CD4-positive, alpha-beta T cell treated with Interleukin-12 subunit alpha and Interleukin-12 subunit beta, for 1 hour (primary cell): ENCODE data around the gene MGLL.
"Not testable (repeated sequence)": the region's sequence is repeated elsewhere in the genome, so short reads cannot be mapped to it uniquely, and the experiment has no call there.

Experiments
- DNase-seq: peaks from one replicate; pipeline ENCODE4 v3.0.0-alpha.2; 2020

The MGLL gene

DNA sequence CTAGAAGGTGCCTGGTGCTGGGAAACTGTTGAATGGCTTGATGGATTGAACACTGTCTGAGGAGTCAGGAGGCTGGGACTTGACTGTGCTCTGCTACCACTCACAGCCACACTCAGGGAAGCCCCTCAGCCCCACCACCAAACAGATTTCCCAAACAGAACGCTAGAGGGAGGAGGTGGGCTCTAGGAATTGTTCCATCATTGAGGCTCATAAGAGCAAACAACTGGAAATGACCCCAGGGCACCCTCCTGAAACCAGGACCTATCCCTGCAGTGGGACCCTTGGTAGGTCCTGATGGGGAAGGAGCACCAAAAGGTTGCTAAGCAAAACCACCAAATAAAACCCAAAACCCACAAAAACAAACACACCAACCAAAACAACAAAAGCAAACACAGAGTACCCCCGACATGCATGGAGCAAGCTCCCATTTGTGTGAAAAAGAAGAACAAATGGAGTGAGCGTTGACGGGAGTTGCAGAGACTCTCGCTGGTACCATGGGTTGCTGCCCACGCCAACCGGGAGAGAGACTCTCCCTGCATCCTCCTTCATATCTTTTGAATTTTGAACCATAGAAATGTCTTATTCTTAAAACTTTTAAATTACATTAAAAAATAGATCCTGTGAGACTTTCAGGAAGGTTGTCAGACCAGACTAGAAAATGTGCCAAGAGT is 103.9 kb downstream of the MGLL start:
- DNase-seq: no peak

DNA sequence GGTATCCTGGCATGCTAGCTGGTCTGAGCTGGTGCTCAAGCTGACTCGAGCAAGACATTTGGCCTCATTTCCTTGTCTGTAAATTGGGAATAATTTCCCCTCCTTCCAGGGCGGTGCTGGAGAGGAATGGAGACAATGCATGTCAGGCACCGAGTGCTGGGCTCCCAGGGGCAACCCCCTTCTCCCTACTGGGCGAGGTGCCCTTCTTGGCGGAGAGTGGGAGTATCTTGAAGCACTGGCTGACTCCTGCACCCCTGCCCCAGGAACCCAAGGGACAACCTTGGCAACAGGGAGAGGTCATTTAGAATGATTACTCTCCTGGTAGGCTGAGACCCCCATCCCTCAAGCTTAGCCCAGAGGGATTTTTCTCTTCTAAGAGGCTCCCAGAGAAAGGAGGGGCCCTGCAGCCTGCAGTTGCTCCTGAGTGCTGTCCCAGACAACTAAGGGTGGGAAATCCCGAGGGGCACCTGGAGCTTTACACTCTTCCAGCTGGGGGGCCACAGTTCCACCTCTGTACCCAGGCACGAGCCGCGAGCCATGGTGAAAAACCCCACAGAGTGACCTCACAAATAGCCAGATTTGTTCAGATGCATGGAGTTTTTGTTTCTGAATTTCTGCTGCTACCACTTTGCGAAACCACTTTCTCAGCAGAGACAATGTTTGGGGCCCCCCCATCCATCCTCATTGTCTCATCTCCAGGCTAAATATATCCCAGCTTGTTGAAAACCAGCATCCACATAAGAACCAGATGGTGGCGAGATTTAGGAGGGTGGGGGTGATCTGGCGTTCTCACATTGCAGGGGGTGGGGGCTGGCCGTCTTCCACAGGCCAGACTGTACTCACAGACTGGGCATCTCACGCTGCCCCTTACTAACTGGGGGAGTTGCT is 104.7 kb downstream of the MGLL start:
- no peak for DNase-seq

DNA sequence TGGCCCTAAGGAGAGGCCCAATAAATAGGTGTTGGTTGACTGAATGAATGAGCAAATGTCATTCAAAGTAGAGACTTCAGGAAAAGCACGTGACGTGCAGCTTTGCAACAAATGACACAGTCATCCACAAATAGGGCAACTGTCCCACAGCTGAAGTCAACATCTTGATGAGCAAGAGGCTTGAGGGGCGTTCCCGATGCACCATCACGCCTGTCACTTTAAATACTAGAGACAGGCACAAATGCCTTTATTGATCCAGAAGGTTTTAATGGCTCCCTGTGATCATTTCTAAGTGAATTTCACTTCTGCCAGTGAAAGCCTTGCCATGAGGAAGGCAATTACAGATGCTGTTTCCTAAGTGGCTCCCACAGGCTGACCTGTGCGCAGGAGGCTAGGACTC is 105.9 kb downstream of the MGLL start:
- no peak for DNase-seq

DNA sequence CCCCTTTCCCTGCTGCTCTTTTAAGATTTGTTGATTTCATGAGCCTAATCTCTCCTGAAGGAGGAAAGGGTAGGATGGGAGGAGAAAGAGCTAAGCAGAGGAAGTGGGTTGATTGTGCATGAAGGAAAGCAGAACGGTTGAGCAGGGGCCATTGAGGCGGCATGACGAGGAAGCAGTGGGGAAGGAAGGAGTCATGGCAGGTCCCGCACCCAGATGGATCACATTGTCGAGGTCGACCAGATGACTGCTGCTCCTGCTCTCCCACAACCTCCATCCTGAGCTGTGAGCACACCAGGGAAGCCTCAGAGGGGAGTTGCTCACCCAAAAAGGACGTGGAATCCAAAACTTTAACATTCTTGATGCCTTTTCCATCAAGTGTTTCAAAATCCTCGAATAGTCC is 106.8 kb downstream of the MGLL start:
- no peak for DNase-seq

DNA sequence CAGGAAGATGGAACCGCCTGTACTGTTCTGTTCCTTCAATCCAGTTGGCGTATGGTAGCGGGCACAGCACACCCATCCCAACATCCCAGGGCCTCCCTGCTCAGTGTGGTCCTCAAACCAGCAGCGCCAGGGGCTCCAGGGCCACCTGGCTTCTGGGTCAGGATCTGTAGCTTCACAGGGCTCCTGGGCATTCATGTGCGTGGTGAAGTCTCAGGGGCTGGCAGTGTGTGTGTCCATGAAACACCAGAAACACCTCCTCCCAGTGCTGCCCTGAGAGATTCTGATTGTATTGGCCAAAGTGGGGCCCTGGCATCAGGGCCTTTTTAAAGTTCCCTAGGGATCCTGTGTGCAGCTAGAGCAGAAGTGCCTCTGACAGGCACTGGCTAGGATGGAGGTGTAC is 107.4 kb downstream of the MGLL start:
- DNase-seq: no peak

DNA sequence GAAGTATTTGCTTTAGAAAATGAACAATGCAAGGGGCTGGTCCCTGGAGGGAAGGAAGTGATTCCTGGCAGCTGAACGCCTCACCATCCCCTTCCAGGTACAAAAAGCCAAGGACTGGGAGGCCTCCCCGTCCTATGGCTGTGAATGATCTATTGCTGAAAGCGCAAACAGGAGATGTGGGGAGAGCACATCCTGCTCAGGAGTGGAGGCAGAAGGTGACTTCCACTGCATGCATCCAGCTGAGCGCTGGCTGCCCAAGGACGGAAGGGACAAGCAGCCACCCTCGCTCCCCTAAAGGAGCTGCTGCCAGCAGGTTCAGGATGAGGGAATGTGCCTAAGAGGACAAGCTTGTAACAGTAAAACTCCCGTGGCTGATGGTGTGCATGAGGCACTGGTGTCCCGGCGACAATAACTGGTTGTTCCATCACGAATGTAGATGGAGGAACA is 108.2 kb downstream of the MGLL start:
- no peak for DNase-seq

DNA sequence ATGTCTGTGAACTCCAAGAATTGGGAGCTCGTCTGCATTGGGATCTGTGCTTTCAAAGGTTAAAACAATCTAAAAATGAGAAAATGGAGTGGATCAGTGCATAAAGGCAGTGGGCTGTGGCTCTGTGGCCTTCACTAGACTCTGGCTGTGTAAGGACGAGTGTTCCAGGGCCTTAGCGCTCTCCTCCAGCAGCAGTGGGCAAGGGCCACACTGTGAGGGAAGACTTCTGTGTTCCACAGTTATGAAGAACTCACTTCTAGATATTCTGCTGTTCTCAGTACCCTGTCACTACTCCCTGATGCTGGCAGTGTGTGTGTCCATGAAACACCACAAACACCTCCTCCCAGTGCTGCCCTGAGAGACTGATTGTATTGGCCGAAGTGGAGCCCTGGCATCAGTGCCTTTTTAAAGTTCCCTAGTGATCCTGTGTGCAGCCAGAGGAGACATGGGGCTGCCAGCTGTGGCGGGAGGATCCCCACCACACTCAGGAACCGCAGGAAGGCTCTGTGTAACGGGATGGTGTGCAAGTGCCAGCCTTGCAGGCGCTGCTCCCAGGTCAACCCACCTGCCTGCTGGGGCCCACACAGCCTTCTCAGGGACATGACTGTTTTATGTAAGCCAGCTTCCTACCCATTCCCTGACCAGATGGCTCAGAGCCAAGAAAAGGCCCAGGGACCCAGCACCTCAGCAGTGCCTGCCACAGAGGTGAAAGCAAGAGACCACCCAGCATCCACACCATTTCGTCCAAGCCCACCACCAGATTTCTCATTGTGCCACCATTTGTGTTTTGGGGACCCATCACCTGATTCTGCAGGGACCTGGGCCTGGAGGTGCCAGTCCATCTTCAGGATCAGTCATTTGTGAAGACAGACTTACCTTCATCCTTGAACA is 109.2 kb downstream of the MGLL start:
- no peak for DNase-seq

DNA sequence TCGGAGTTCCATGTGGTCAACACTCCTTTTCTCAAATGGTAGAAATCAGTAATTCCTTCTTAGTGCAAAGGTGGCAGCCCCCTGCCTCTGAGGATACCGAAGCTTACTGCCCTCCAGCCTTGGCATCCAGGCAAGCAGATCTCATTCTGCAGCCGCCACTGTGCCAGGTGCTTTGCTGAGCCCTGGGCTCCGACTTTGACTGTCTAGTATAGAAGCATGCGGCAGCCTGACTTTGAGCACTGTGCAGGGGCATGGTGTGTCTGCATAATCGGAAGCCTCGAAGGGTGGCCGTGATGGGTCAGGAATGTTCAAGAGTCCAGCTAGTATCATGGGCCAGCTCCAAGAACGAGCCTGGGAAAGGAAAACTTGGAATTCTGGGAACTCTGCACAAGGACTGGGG is 109.9 kb downstream of the MGLL start:
- DNase-seq: no peak

DNA sequence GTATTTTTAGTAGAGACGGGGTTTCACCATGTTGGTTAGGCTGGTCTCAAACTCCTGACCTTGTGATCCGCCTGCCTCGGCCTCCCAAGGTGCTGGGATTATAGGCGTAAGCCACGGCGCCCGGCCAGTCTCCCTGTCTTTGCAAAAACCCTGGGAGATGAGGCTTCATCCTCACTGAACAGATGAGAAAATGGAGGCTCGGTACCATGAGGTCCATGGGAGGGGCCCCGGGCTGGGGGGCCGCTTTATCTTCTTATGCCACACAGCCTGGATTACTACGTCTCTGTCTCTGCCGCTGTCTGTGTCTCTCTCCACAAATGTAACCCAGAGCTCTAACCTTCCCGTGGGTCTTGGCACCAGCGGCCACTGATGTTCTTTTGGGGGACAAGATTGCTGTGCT is 110.4 kb downstream of the MGLL start:
- no peak for DNase-seq

DNA sequence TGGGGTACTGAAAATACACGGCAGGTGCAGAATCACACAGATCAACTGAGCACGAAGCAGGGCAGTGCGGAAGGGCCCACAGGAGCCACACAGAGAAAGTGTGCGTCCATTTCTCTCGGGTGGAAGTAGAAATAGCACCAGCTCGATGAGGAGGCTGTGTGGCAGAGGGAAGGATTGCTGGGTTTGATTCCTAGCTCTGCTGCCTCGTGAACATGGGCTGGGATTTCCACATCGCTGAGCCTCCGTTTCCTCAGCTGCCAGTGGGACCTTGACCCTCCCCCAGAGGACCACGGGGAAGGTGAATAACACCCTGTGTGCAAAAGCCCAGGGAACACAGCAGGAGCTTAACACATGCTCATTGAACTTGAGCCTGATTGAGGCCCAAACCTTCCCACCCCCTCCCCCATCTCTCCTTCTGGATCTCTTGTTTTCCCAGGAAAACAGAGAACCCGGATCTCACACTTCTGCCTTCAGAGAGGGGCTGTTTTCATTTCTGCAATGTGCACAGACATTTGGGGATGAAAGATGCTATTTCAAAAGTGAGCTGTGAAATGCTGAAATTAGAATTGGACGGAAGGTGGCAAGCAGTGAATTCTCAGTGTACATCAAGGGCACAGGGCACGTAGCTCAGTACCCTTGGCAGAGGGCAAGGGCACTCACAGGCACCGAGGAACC is 111.2 kb downstream of the MGLL start:
- no peak for DNase-seq

DNA sequence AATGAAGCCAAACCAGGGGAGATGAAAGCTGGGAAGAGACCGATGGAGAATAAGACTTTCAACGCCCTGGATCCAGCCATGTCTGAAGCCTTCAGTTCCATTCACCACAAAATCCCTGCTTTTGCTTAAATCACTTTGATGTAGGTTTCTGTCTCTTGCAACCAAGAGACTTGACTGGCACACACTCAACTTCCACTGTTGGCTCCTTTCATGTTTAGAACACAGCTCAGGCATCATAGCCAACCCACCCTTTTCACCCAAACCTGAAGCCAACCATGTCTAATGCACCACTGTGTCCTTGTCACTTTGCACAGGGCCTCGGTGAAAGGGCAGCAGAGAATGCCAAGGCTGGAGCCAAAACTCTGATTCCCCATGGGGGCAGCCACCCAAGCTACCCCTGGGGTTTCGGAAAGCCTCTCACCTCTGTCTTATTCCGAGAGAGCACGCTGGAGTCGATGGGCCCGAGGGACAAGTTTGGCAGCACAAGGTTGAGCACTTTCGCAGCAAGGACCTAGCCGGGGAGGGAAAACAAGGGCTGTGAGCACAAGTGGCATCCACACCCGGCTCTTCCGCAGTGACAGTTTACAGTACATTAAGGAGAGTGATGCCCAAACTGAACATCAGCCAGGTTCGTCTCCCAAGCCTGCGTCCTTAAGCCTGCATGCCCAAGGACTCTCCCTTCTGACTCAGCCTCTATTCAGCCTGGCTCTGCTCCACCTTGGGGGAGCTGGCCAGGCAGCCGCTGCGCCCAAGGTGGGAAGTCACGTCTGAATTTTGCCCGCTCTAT is 112.0 kb downstream of the MGLL start:
- DNase-seq: no peak

DNA sequence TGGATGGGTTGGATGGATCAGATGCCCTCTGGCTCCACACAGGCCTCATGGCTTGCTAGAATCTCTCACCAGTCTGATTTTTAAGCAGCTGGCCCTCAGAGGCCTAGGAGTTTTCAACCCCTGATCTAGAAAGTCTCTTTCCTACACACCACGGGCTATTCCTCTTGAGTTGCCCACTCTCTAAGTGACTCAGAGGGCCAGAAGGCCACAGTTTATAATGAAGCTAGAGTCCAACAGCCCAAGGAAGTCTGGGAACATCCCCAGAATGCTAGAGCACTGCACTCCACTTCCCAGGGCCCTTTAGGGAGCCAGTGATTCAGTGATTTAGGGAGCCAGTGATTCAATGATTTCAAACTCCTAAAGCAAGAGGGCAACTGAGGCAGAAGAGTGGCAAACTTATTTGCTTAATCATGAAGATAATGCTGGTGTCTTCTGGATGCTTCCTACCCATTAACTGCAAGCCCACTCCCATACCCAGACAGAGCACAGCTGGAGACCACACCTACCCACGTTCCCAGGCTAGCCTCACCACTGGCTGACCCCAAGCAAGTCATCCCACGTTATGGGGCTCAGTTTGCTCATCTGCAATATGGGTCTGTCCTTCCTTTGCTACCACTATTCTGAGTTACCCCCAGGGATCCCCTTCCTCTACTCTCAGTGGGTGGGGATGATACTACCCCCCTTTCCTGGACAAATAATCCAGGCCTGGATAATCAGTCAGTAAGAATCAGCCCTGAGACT is 112.8 kb downstream of the MGLL start:
- DNase-seq: no peak

DNA sequence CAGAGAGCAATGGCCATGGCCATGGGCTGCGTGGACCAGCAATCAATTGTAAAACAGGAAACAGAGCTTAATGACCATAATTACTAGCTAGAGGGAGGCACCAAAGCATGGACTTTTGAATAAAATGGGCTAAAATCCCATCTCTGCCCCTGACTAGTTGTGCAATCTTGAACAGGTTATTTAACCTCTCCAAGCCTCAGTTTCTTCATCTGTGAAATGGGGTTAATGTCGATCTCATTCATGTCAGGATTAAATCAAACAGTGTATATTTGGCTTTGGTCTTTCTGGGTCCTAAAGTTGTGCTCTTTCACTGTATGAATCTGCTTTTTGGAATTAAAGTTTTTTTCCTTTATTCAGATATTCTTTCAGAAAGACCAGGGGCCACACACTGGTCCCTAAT is 113.5 kb downstream of the MGLL start:
- DNase-seq: no peak

DNA sequence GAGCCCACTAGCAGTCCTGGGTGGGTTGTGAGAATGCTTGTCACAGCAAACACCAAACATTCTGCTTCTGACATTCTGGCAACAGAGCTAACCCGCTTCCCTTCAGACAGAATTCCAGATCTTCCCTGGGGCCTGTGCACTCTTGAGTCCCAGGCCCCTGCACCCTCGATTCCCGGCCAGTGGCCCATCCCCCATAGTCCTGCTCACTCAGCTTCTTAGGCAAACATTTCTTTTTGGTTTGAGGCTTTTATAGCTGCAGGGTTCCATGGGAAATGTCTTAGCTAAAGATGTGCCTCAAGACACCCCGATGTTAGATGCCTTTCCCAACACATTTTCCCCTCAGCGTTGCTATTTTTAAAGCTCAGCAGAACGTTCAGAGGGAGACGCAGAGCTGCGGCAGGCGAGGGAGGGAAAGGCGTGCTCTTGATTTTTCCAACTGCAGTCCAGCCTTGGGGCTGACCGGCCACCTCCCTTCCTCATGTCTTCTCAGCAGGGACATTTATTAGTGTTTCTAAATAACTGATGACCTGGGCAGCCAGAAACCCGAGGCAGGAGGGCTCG is 114.4 kb downstream of the MGLL start:
- no peak for DNase-seq

DNA sequence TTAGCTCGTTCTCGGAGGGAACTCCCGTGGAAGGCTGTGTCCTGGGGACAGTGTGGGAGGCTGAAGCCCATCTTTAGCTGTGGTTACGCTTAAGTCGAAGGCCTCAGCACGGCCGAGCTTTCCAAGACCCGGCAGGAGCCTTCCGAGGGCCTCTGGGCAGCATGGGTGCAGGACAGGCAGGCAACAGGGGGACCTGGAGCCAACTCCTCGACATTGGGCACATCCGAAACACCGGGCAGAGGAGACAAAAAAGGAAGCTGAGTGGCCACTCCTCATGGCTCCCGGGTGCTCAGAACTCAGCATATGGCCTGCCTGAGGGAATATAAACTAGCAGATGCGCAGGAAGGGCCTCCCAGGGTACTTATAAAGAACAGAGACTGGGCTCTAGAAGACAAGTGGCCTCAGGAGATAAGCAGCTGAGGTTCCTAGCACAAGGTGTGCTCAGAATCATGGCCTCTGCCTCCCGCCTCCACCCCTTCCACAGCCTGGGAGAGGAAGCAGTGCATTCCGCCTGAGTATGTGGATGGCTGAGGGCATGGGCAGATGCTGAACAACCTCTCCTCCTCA is 115.4 kb downstream of the MGLL start:
- DNase-seq: no peak

DNA sequence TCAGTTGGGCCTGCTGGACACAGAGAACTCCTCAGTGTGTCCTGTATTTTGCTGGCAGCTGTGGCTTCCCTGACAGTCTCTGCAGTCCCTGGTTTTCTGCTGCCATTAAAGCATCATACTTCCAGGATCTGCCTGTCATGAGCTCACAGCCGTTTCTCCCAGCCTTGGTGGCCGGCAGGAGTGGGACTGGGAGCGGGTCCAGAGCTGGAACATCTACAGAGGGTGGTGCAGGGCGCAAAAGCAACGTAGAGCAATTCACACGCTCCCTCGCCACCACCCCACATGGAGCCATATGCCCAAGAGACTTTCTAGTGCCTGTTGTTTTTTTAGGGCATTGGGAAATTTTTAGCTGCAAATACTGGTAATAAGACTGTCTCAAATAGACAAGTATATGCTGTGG is 116.0 kb downstream of the MGLL start:
- DNase-seq: no peak

DNA sequence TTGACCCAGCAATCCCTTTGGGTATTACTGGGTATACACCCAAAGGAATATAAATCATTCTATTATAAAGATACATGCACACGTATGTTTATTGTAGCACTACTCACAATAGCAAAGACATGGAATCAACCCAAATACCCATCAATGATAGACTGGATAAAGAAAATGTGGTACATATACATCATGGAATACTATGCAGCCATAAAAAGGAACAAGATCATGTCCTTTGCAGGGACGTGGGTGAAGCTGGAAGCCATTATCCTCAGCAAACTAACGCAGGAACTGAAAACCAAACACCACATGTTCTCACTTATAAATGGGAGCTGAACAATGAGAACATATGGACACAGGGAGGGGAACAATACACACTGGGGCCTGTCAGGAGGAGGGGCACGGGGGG is 117.5 kb downstream of the MGLL start:
- not testable (repeated sequence) for DNase-seq

DNA sequence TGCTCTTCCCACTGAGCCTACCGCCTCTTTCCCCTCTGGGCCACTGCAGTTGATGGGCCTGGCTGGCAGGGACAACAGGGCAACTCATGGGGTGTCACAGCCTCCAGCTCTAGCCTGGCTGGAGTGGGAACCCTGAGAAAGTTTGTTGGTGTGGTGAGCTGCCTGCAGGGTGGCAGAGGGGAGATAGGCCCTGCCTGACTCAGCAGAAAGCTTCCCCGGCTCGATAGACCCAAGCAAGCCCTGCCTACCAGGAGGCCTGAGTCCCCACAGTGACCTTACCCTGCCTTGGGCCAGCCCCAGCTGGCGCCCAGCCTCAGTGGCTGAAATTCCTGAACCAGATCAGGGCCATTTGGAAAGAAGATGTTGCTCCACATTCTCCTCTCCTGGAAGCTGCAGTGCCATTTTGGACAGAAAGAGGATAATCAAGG is 120.2 kb downstream of the MGLL start:
- no peak for DNase-seq

DNA sequence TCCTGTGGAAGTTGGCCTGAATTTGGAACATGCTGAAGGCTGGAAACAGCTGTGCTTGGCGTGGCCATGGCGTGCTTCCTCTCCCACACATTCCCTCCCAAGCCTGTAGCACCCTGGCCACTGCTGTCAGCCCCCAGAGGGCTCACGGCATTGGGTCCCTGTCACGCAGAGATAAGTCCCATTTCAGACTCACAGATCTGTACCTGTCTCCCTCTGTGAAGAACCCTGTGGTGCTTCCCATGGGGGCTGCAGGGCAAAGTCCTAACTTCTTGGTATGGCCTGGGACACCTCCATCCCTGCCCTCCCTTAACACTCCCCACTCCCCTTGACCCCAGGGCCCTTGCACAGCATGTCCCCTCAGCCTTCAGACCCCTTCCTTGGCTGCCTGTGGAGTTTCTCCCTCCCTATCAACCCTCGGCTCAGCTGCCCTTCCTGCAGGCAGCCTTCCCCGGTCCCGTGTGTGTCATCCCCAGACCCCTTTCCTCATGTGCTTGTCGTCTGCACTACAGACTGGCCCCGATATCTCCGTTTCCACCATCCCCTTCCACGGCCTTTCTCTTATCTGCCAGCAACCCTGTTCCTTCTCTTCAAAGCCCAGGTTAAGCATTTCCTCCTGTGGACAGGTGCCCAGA is 120.9 kb downstream of the MGLL start:
- no peak for DNase-seq

DNA sequence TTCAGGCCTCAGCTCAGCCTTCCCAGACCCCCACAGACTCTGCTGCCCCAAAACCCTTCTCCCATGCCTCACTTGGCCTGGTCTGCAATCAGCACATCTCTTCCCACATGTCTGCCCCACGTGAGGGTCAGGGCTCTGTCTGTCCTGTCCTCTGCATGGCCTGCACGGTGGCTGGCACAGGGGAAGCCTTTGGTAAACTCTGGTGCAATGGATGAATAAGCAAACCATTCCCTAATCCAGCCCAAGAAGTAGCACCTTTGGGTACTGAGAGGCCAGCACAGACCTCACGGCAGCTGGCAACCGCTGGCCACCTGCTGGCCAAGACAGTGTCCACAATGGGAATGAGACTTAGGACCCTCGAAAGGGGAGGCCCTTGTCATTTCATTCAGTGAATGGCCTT is 121.9 kb downstream of the MGLL start:
- no peak for DNase-seq
